Endothelial cell of umbilical vein (primary cell): ENCODE results near the gene SKOR1.

Source experiments
- EZH2 ChIP-seq: IDR thresholded peaks from 2 replicates; pipeline ENCODE4 v1.6.1; 2012; ENCODE audit warnings: borderline replicate concordance, low read depth, mild to moderate bottlenecking, moderate library complexity, low read length, inconsistent platforms; ENCODE audit not compliant: severe bottlenecking
- TF ChIP-seq, protein P1 (sequence below), 2 donors: IDR thresholded peaks; 1 replicate in 1 of 2; 2 replicates in 1 of 2; pipeline ENCODE4 v1.5.1; 2011; ENCODE audit warnings: low read length in 2 of 2, mild to moderate bottlenecking in 2 of 2, moderate library complexity in 2 of 2, control low read depth in 1 of 2, inconsistent platforms in 1 of 2, low read depth in 1 of 2; ENCODE audit not compliant: insufficient read depth in 1 of 2; ENCODE audit errors: extremely low read depth in 1 of 2

GRCh38 chr15:67838789-67839332 lies 13.6 kb downstream of the SKOR1 start:
- no peak for TF ChIP-seq EZH2
- TF ChIP-seq, protein P1, sequence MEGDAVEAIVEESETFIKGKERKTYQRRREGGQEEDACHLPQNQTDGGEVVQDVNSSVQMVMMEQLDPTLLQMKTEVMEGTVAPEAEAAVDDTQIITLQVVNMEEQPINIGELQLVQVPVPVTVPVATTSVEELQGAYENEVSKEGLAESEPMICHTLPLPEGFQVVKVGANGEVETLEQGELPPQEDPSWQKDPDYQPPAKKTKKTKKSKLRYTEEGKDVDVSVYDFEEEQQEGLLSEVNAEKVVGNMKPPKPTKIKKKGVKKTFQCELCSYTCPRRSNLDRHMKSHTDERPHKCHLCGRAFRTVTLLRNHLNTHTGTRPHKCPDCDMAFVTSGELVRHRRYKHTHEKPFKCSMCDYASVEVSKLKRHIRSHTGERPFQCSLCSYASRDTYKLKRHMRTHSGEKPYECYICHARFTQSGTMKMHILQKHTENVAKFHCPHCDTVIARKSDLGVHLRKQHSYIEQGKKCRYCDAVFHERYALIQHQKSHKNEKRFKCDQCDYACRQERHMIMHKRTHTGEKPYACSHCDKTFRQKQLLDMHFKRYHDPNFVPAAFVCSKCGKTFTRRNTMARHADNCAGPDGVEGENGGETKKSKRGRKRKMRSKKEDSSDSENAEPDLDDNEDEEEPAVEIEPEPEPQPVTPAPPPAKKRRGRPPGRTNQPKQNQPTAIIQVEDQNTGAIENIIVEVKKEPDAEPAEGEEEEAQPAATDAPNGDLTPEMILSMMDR (IDR thresholded peaks at IDR 0.05; ENCODE audit: extremely low read depth in 1 of 2, insufficient read depth in 1 of 2, low read depth in 1 of 2, low read length in 2 of 2) = no peak
